ENCODE data around the gene SLC31A2. TPM values are rescaled to one million over a fixed set of nuclear protein-coding genes. Genes with fewer than 3 reads are reported as not detected.
"Not testable (repeated sequence)": the region's sequence is repeated elsewhere in the genome, so short reads cannot be mapped to it uniquely, and the experiment has no call there.

SLC31A2 gene
- 23.0 and 24.6 TPM in 2 replicates for total RNA-seq

GRCh38 chr9:113150670-113151611, at the start of gene SLC31A2:
SLC31A2 (plus strand) TSS chr9:113151007; CDS start chr9:113151075, 68 bp downstream.
- Histone ChIP-seq H3K4me1 (ENCODE audit: insufficient read depth, low read length) (peaks cover 30% of the 10 kb centered on the region), H3K27ac (ENCODE audit: low read depth, low read length) (peak within 1 kb of the TSS; percentile 60), H2AFZ (ENCODE audit: low read length) (peak within 1 kb of the TSS; percentile 91), H3K36me3 (ENCODE audit: insufficient read depth, low read length) (no peaks in the 10 kb centered on the region), H3K79me2 (ENCODE audit: insufficient read depth, low read length) (peaks cover 33% of the 10 kb centered on the region), H3K27me3 (ENCODE audit: insufficient read depth, low read length) (peaks cover 6% of the 10 kb centered on the region), H4K20me1 (ENCODE audit: insufficient read depth, low read length) (no peaks in the 10 kb centered on the region), H3K4me3 (ENCODE audit: insufficient read depth, low read length) (peak within 1 kb of the TSS; percentile 92), H3K9me3 (ENCODE audit: low read depth, low read length) (no peaks in the 10 kb centered on the region), H3K4me2 (ENCODE audit: insufficient read depth, low read length) (peak within 1 kb of the TSS; percentile 95)
- peak; percentile 96 for DNase-seq (ENCODE audit: insufficient read length, low spot score, missing footprints)
- TF ChIP-seq CTCF (IDR thresholded peaks at IDR 0.05; ENCODE audit: extremely low read depth, low read depth, low read length): peak; percentile 18

GRCh38 chr9:113105345-113105744, 45.5 kb upstream of the SLC31A2 start:
- not testable (repeated sequence) for H3K4me2 ChIP-seq (ENCODE audit: insufficient read depth, low read length); H3K27ac ChIP-seq (ENCODE audit: low read depth, low read length); H3K4me1 ChIP-seq (ENCODE audit: insufficient read depth, low read length); H4K20me1 ChIP-seq (ENCODE audit: insufficient read depth, low read length); H3K79me2 ChIP-seq (ENCODE audit: insufficient read depth, low read length); H3K4me3 ChIP-seq (ENCODE audit: insufficient read depth, low read length); H3K27me3 ChIP-seq (ENCODE audit: insufficient read depth, low read length); H2AFZ ChIP-seq (ENCODE audit: low read length); DNase-seq (ENCODE audit: insufficient read length, low spot score, missing footprints); H3K36me3 ChIP-seq (ENCODE audit: insufficient read depth, low read length); H3K9me3 ChIP-seq (ENCODE audit: low read depth, low read length)

GRCh38 chr9:113111065-113111951, 39.5 kb upstream of the SLC31A2 start:
- not testable (repeated sequence) for DNase-seq (ENCODE audit: insufficient read length, low spot score, missing footprints); H3K27me3 ChIP-seq (ENCODE audit: insufficient read depth, low read length); H3K9me3 ChIP-seq (ENCODE audit: low read depth, low read length); H3K79me2 ChIP-seq (ENCODE audit: insufficient read depth, low read length); H3K36me3 ChIP-seq (ENCODE audit: insufficient read depth, low read length); H3K4me1 ChIP-seq (ENCODE audit: insufficient read depth, low read length); H4K20me1 ChIP-seq (ENCODE audit: insufficient read depth, low read length)
- Histone ChIP-seq H2AFZ (ENCODE audit: low read length) (peak overlapping the region; percentile 88), H3K27ac (ENCODE audit: low read depth, low read length) (peak overlapping the region; percentile 34), H3K4me3 (ENCODE audit: insufficient read depth, low read length) (peak overlapping the region; percentile 58), H3K4me2 (ENCODE audit: insufficient read depth, low read length) (peak overlapping the region; percentile 79)

- H3K4me3 ChIP-seq (ENCODE audit: insufficient read depth, low read length): peak overlapping the region; percentile 47
- H3K79me2 ChIP-seq (ENCODE audit: insufficient read depth, low read length); H3K4me1 ChIP-seq (ENCODE audit: insufficient read depth, low read length); H4K20me1 ChIP-seq (ENCODE audit: insufficient read depth, low read length); H3K27ac ChIP-seq (ENCODE audit: low read depth, low read length); H3K36me3 ChIP-seq (ENCODE audit: insufficient read depth, low read length); DNase-seq (ENCODE audit: insufficient read length, low spot score, missing footprints); H3K27me3 ChIP-seq (ENCODE audit: insufficient read depth, low read length); H3K9me3 ChIP-seq (ENCODE audit: low read depth, low read length): not testable (repeated sequence)
- peak overlapping the region; percentile 66 for H3K4me2 ChIP-seq (ENCODE audit: insufficient read depth, low read length)
- H2AFZ ChIP-seq (ENCODE audit: low read length): peak overlapping the region; percentile 71
Observed at GRCh38 chr9:113112706-113113510, 37.9 kb upstream of the SLC31A2 start.

GRCh38 chr9:113118829-113119228, 32.0 kb upstream of the SLC31A2 start:
- H3K27me3 ChIP-seq (ENCODE audit: insufficient read depth, low read length); H3K27ac ChIP-seq (ENCODE audit: low read depth, low read length): not testable (repeated sequence)

More at GRCh38 chr9:113118829-113119228, 32.0 kb upstream of the SLC31A2 start:
- not testable (repeated sequence) for H4K20me1 ChIP-seq (ENCODE audit: insufficient read depth, low read length); DNase-seq (ENCODE audit: insufficient read length, low spot score, missing footprints); H3K4me2 ChIP-seq (ENCODE audit: insufficient read depth, low read length); H3K79me2 ChIP-seq (ENCODE audit: insufficient read depth, low read length); H3K9me3 ChIP-seq (ENCODE audit: low read depth, low read length); H2AFZ ChIP-seq (ENCODE audit: low read length); H3K4me1 ChIP-seq (ENCODE audit: insufficient read depth, low read length); H3K4me3 ChIP-seq (ENCODE audit: insufficient read depth, low read length); H3K36me3 ChIP-seq (ENCODE audit: insufficient read depth, low read length)

Measured in osteoblast (primary cell).